Gastroesophageal sphincter (tissue), 4 donors: ENCODE data around the gene TMEM207. TPM values are rescaled to one million over a fixed set of nuclear protein-coding genes. Genes with fewer than 3 reads are reported as not detected.

Experiments used
- ATAC-seq: fragments of 150-250 bp; one replicate; pipeline ENCODE4 v1.9.1; 2016; ENCODE audit warnings: mild to moderate bottlenecking, moderate library complexity
- H3K27ac ChIP-seq, 4 donors: fragments of 200-600 bp; sonication (generic) in 3 of 4; 1 replicate in 3 of 4; 2 replicates in 1 of 4; pipeline ENCODE4 v1.5.1; 2016 to 2019
- H3K27me3 ChIP-seq: fragments of 200-600 bp; sonication (generic); one replicate; pipeline ENCODE4 v1.5.1; 2019
- H3K36me3 ChIP-seq, 2 donors: fragments of 200-600 bp; sonication (generic); one replicate each; pipeline ENCODE4 v1.5.1; 2019; ENCODE audit warnings: control low read depth in 1 of 2
- H3K4me1 ChIP-seq, 3 donors: fragments of 200-600 bp; sonication (generic); 1 replicate in 2 of 3; 2 replicates in 1 of 3; pipeline ENCODE4 v1.5.1; 2016 to 2019; ENCODE audit warnings: control low read depth in 2 of 3
- H3K4me3 ChIP-seq, 2 donors: fragments of 200-600 bp; sonication (generic); one replicate each; pipeline ENCODE4 v1.5.1; 2019; ENCODE audit warnings: mild to moderate bottlenecking in 1 of 2, moderate library complexity in 1 of 2
- H3K9me3 ChIP-seq, 3 donors: fragments of 200-600 bp; sonication (generic); one replicate each; pipeline ENCODE4 v1.5.1; 2017 to 2019; ENCODE audit warnings: control low read depth in 2 of 3
- EP300 ChIP-seq: sonication (generic); formaldehyde crosslinking; IDR thresholded peaks from one replicate; pipeline ENCODE4 v1.6.1; 2017; ENCODE audit warnings: antibody characterized with exemption, mild to moderate bottlenecking
- POLR2A ChIP-seq, 2 donors: fragments of 450-650 bp; IDR thresholded peaks; one replicate each; pipeline ENCODE4 v1.6.1; 2017; ENCODE audit warnings: antibody characterized with exemption in 2 of 2, mild to moderate bottlenecking in 2 of 2, moderate library complexity in 1 of 2
- POLR2AphosphoS5 ChIP-seq: sonication (generic); formaldehyde crosslinking; IDR thresholded peaks from one replicate; pipeline ENCODE4 v1.6.1; 2017; ENCODE audit warnings: antibody characterized with exemption
- WGBS, 2 donors: methylation state at CpG; one replicate each; pipeline ENCODE4 v1.1.5; 2018; ENCODE audit warnings: low coverage in 1 of 2; 5-methylcytosine and 5-hydroxymethylcytosine counted together
- total RNA-seq, 4 donors: library from RNA; depleted of rRNA; stranded (reverse); fragments of >200 nt; gene quantifications; one replicate each; pipeline ENCODE4 v1.1.0, GENCODE V29; 2016
- TF ChIP-seq, protein P1 (sequence below), 4 experiments: fragments of 200-600 bp in 2 of 4; fragments of 450-650 bp in 2 of 4; sonication (generic) in 1 of 4; IDR thresholded peaks; one replicate each; pipeline ENCODE4 v1.5.1; 2017 to 2019; ENCODE audit warnings: antibody characterized with exemption in 4 of 4, mild to moderate bottlenecking in 2 of 4, moderate library complexity in 2 of 4

TMEM207 gene
- total RNA-seq, 4 donors from 2014 or later, result not detected

- H3K27me3 ChIP-seq, result no peaks in the 10 kb centered on the region
- ATAC-seq, result no peak
- no peak for TF ChIP-seq POLR2AphosphoS5
- TF ChIP-seq, protein P1, sequence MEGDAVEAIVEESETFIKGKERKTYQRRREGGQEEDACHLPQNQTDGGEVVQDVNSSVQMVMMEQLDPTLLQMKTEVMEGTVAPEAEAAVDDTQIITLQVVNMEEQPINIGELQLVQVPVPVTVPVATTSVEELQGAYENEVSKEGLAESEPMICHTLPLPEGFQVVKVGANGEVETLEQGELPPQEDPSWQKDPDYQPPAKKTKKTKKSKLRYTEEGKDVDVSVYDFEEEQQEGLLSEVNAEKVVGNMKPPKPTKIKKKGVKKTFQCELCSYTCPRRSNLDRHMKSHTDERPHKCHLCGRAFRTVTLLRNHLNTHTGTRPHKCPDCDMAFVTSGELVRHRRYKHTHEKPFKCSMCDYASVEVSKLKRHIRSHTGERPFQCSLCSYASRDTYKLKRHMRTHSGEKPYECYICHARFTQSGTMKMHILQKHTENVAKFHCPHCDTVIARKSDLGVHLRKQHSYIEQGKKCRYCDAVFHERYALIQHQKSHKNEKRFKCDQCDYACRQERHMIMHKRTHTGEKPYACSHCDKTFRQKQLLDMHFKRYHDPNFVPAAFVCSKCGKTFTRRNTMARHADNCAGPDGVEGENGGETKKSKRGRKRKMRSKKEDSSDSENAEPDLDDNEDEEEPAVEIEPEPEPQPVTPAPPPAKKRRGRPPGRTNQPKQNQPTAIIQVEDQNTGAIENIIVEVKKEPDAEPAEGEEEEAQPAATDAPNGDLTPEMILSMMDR (IDR thresholded peaks at IDR 0.05), result no peak
- TF ChIP-seq EP300, result no peak
- TF ChIP-seq POLR2A (IDR thresholded peaks at IDR 0.05), result no peak
- no peaks in the 10 kb centered on the region for H3K4me1 ChIP-seq
- no peaks in the 10 kb centered on the region for H3K36me3 ChIP-seq
- H3K9me3 ChIP-seq, result no peaks in the 10 kb centered on the region
- H3K4me3 ChIP-seq, result no peak overlapping the region
- 58 to 59% methylated on average over 2 of the region's 2 CpGs for WGBS, 2 donors
- H3K27ac ChIP-seq, result no peak overlapping the region
Observed at GRCh38 chr3:190448256-190448655, 1.4 kb downstream of the TMEM207 start.

GRCh38 chr3:190446573-190447279, 3.0 kb downstream of the TMEM207 start:
- Histone ChIP-seq H3K27me3 (no peaks in the 10 kb centered on the region), H3K36me3 (no peaks in the 10 kb centered on the region), H3K4me3 (no peak overlapping the region), H3K9me3 (no peaks in the 10 kb centered on the region), H3K27ac (no peak overlapping the region), H3K4me1 (no peaks in the 10 kb centered on the region)
- WGBS, 2 donors, result 46 to 55% methylated on average over 6 of the region's 6 CpGs
- TF ChIP-seq POLR2A (IDR thresholded peaks at IDR 0.05), result no peak
- TF ChIP-seq POLR2AphosphoS5, result no peak
- TF ChIP-seq EP300, result no peak
- TF ChIP-seq, protein P1 (IDR thresholded peaks at IDR 0.05), result no peak
- no peak for ATAC-seq

- 78 to 90% methylated on average over 3 of the region's 3 CpGs for WGBS, 2 donors
- no peaks in the 10 kb centered on the region for H3K27me3 ChIP-seq
- no peaks in the 10 kb centered on the region for H3K4me1 ChIP-seq
- no peaks in the 10 kb centered on the region for H3K9me3 ChIP-seq
- H3K36me3 ChIP-seq, result no peaks in the 10 kb centered on the region
- H3K4me3 ChIP-seq, result no peak overlapping the region
- H3K27ac ChIP-seq, result no peak overlapping the region
- ATAC-seq, result no peak
- TF ChIP-seq, protein P1 (IDR thresholded peaks at IDR 0.05), result no peak
- TF ChIP-seq POLR2AphosphoS5, result no peak
- TF ChIP-seq EP300, result no peak
- TF ChIP-seq POLR2A (IDR thresholded peaks at IDR 0.05), result no peak
Observed at GRCh38 chr3:190444576-190445145, 5.0 kb downstream of the TMEM207 start.

- H3K4me3 ChIP-seq, result no peak overlapping the region
- no peaks in the 10 kb centered on the region for H3K4me1 ChIP-seq
- H3K27me3 ChIP-seq, result no peaks in the 10 kb centered on the region
- no peak overlapping the region for H3K27ac ChIP-seq
- no peaks in the 10 kb centered on the region for H3K9me3 ChIP-seq
- TF ChIP-seq, protein P1 (IDR thresholded peaks at IDR 0.05), result no peak
- no peak for TF ChIP-seq EP300
- TF ChIP-seq POLR2AphosphoS5, result no peak
- TF ChIP-seq POLR2A (IDR thresholded peaks at IDR 0.05), result no peak
- no peaks in the 10 kb centered on the region for H3K36me3 ChIP-seq
- 84 to 90% methylated on average over 3 to 6 of the region's 6 CpGs for WGBS, 2 donors
- ATAC-seq, result no peak
Observed at GRCh38 chr3:190444006-190444405, 5.7 kb downstream of the TMEM207 start.

DNA sequence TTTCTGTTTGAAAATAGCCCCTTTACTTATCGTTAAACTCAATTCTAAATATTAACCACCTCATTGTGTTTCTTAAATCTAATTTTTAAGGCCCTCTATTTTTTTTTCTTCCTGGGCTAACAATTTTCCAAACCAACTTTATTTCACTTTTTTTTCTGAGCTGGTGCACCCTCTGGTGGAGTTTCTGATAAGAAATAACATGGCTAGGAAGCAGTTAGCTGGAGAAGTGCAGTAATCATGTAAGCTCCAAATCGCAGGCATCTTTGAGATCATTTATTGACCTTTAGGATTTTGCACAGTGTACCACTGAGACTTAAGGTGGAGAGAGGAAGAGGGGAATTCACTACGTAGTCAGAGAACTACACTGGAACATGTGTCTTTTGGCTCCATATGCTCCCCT, 6.4 kb downstream of the TMEM207 start:
- 61 to 77% methylated on average over 3 of the region's 3 CpGs for WGBS, 2 donors
- ATAC-seq, result no peak
- Histone ChIP-seq H3K4me1 (no peaks in the 10 kb centered on the region), H3K4me3 (no peak overlapping the region), H3K27me3 (no peaks in the 10 kb centered on the region), H3K27ac (no peak overlapping the region), H3K9me3 (no peaks in the 10 kb centered on the region), H3K36me3 (no peaks in the 10 kb centered on the region)
- no peak for TF ChIP-seq EP300
- TF ChIP-seq, protein P1 (IDR thresholded peaks at IDR 0.05), result no peak
- TF ChIP-seq POLR2AphosphoS5, result no peak
- TF ChIP-seq POLR2A (IDR thresholded peaks at IDR 0.05), result no peak
